T-helper 1 cell (primary cell): ENCODE measurements around the gene KCNQ2.

Experiments
- DNase-seq, 5 donors: peaks; one replicate each; pipeline ENCODE4 v3.0.0-alpha.2; 2012 to 2020

KCNQ2 gene

DNA sequence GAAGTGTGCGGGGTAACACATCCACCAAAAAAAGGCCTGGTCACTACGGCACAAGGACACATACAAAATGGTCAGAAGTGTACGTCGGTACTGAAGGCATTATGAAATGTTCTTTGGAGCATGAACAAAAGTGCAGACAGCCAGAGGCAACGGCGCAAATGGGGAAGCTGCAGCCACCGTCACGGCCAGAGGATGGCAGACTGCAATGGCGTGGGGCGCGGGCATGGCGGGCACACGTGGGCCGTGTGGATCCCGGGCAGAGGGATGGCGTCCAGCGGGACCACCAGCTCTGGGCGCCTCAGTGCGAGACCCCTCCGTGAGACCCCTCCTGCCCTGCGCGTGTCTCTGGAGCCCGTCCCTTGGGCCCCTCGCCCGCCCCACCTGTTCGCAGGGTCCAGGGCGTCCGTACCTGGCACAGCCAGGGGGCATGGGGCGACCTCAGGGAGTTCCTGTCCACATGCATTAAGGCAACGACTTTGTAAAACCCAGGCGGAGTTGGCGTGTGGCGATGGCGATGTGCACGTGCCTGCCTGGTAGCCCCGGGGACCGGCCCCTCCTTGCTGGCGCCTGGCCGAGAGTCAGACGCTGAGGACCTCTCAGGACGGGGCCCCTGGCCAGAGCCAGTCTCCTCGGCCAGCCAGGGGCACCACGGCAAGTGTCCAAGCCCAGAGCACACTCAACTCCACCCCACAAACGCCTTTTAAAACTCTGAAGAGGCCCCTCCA lies 71.8 kb downstream of the KCNQ2 start:
- DNase-seq = no peak

DNA sequence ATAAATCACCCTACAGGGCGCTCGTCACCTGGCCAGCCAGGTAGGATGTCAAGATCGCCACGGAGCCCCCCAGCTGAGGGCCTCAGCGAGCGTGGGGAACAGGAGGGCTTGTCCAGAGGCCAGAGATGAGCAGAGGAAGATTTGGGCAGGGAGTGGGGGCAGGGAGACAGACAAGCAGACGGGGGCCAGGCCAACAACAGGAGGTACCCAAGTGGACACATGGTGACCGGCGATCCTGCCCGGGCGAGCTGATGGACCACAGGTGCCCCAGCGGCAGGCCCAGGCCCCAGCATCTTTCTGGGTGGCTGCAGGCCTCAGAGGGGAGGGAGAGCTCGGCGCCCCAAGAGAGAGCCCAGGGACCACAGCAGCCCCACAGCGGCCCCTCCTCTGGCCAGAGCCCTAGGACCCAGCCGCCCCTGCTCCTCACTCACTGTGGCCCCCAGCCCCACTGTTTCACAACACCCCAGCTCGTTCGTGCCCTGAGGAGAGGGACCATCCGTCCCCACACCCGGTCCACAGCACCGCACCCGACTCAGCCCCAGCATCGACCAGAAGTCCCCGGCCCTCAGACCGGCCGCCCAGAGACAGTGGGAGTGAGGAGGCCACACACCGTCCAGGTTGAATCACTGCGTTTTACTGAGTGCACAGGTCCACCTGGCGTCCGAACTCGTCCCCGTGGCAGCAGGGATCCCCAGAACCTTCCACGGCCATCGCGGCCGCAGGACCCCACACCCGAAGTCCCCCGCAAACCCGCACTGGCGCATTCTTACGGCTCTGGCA lies 72.7 kb downstream of the KCNQ2 start:
- DNase-seq = no peak

DNA sequence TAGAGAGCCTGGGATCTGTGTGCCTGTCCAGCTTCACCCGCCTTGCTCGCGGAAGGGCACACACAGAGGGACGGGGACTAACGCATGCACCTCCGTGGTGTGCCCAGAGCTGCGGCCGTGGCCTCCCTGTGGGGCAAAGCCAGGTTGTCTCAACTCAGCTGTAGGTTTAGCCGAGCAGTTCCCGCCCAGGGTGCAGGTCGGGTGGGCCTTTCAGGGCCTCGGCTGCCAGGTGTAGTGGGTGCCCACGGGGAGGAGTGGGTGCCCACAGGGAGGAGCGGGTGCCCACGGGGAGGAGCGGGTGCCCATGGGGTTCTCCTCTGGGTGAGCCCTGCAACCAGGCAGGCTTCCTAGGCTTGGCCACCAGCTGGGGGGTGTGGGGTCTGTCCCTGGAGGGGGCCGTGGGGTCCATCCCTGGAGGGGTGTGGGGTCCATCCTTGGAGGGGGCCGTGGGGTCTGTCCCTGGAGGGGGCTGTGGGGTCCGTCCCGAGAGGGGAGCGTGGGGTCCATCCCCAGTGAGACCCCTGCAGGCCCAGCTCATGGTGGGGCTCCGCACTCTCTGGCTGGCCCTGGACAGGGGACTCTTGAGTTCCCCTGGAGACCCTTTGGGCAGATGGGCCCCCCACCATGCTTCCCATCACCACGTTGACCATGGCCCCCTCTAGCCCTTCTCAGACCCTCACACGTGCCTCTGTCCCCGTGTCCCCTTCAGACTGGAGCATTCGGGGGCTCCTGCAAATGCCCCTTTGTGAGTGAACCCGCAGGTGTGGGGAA lies 73.5 kb downstream of the KCNQ2 start:
- DNase-seq = no peak

GRCh38 chr20:63397946-63398450 lies 74.5 kb downstream of the KCNQ2 start:
- DNase-seq = no peak

DNA sequence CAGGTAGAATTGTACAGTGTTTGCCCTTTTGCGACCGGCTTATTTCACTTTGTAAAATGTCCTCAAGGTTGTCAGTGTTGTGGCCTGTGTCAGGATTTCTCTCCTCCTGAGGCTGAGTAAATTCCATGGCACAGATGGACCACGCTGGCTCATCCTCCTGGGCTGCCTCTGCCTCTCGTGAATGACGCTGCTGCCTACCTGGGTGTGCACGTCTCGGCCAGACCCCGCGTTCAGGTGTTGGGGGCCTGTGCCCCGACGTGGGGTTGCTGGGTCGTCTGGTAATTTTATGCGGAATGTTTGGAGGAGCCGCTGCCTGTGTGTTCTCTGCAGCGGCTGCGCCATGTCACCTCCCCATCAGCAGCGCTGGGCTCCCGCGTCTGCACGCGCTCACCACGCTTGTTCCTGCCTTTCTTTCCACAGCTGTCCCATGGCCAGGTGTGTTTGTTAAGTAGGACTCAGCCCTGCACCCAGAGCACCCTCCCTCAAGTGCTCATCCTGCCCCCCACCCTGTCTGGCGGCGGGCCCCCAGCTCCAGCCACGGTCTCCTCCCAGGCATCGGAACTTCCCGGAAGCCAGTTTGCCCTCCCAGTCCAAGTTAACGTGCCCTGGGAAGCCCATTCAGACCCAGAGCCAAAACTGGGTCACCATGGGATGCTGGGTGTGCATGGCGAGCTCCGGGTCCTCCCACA lies 75.2 kb downstream of the KCNQ2 start:
- no peak for DNase-seq

DNA sequence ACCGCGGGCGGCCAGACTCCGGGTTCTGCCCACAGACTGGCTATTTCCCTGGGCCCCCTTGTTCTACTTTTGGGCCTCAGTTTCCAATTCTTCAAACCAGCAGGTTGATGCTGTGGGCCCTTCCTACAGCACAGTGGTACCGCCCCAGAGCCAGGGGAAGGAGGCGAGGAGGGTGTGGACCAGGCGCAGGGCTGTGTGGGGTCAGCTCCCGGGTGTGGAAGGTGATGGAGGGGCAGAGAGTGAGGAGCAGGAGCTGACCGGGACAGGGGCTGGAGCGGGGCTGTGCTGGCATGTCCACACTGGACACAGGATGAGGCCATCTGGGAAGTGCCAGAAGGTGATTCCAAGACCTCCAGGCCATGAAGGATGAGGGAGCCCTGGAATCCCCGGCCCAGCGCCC lies 76.2 kb downstream of the KCNQ2 start:
- DNase-seq = no peak

DNA sequence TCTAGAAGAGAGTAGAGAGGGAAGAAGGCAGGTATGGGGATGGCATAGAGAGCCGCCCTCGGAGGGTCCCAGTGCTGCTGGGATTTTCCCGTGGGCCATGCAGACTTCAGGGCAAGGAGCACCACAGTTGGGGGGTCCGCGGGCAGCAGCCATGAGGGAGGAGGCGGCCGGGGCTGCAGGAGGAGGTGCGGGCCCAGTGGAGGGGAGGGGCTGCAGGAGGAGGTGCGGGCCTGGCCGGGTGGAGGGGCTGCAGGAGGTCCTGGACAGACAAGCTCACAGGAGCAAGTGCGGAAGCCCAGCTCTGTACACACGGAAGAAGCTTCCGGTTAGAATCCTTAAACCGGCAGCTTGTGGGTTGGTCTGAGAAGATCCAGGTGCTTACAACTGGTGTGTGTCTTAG lies 76.7 kb downstream of the KCNQ2 start:
- DNase-seq = no peak

DNA sequence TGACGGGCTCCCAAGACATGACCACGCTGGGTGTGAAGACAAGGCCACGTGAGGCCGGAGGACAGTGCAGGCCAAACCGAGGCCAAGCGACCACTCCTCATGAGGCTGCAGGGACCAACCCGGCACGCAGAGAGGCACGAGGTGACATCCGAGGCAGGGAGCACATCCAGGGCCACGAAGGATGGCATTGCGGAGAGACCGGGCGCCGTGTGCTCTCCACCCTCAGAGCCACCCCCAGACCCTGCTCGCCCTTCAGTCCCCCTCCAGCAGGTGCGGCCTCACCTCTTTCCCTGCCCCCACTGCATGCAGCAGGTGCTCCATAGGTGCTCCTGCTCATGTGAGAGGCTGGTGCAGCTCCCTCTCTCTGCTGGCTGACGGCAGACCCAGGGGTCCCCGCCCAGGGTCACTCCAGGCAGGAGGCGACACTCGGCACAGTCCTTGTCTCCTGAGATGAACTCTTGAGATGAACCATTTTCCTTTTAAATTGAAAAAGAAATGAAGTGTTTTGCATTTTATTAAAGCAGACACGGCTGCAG lies 77.5 kb downstream of the KCNQ2 start:
- DNase-seq = no peak

DNA sequence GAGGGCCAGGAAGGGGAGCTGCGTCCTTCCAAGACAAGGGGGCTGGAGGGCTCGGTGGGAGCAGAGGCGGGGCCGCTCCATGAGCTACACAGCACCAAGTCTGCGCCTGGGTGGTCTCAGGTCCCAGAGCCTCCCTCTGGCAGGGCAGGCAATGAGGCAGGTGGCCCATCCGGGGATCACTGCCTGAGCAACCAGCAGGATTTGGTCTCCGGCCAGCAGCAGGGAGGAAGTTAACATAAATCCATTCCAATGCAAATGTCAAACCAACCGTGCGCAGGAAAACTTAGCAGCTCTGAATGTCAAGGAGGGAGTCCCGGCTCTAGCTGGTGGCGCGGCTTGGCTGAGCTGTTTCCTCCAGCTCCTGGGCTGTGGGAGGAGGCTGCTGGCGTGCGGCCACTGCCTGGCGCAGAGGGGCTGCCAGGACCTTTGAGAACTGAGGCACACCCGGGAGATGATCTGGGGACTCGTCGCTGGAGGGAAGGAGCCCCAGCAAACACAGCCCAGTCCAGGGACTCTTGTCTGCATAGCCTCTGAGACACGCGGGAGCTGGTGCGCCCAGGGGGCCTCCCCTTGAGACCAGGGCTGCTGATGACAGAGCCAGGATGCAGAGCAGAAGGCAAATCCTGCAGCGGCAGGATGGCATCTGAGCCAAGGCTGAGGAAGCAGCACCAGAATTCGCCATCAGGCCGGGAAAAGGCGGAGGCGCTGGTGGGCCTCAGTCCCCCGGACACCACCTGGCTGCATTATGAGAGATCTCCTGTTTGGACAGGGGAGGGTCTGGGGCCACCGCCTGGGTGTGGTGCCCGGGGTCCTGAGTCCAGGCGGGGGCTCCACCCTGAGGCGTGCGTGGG lies 78.2 kb downstream of the KCNQ2 start:
- DNase-seq = no peak

DNA sequence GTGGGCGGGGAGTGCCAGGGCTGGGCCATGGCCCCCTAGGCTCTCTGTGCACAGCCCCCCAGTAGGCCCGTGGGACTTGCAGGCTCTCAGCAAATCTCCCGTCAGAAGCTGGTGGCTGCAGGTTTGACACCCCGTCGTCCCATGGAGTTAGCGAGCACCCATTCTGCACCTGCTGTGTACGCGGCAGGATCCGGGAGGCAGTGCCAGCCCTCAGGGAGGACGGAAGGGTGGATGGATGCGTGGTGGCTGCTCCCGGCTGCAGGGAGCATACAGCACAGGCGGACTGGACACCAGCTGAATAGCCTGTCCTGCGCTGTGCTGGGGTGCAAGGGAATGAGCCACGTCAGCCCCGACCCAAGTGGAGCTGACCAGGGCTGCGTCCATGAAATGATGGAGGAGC lies 78.9 kb downstream of the KCNQ2 start:
- no peak for DNase-seq

- DNase-seq = no peak
Observed at GRCh38 chr20:63392465-63393365, 79.7 kb downstream of the KCNQ2 start.

GRCh38 chr20:63387917-63388316 lies 84.5 kb downstream of the KCNQ2 start:
- no peak for DNase-seq

DNA sequence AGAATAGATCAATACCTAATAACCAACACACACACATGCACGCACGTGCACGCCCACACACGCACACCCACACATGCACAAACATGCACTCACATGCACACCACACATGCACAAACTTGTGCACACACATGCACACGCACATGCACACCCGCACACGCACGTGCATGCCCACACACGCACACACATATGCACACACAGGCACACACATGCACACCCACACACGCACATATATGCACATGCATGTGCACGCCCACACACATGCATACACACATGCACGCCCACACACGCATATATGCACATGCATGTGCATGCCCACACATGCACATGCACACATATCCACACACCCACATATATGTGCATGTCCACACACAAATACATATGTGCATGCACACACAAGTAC lies 85.1 kb downstream of the KCNQ2 start:
- DNase-seq = no peak

DNA sequence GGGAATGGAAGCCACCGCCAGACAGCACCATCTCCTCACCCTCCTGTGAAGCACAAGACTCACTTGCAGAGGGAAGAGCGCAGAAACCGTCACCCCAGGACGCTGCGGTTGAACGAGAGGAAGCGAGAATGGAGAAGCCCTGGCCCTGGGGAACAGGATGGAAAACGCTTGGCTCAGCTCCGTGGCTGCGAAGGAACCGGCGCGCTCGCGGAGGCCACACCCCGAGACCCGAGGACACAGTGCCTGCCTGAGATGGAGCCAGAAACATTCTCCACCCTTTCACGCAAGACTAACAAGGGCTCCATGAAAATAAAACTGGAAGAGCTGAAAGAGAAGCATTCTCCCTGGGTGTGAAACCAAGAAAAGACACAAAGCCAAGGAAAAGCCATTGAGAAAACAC lies 86.0 kb downstream of the KCNQ2 start:
- no peak for DNase-seq

DNA sequence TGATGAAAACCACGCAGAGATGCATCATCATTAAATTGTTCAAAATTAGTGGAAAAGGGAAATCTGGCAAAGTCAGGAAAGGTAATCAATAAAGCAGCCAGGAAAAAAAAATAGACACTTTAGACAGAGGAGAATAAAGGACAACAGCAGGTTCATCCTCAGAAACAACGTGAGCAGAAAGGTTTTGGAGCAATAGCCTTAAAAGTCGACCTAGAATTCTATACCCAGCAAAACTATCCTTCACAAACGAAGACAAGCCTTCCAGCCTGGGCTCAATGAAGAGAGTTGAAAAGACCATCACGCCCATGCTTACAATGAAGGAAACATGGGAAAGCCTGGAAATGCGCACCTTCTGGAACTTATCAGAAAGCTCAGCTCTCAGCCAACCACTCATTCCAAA lies 86.6 kb downstream of the KCNQ2 start:
- no peak for DNase-seq

DNA sequence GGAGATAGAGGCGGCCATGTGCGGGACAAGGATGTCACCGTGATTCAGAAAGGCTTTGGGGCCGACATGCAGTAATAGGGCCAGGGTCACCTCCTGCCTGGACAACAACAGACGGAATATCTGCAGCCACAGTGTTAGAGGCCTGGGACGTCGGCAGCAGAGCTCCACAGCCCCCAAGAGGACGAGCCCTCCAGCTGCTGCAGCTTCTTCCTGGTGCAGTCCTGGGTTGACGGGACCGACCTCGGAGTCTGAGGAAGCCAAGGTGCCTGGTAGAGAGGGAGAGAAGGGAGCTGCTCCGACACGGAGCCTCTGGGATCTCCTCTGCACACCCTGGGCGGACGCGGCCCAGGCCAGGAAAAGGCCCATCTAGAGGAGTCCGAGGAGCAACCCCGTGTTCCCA lies 88.1 kb downstream of the KCNQ2 start:
- DNase-seq = no peak

DNA sequence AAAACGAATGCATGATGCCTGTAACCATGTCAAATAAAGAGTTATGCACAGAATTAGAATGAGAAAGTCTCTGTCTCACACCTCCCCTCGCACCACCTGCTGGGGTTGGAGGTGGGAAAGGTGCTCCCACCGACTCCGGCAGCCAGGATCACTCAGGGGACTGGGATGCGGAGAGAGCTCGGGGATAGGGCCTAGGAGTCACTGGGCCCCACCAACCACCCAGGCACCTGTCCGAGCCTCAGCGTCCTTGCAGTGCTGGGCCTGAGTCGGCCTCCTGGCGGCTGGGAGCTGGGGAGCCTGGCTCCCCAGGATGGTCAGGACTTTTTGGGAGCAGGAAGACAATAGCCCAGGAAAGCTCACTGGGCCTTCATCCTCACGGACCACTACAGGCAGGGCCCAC lies 88.9 kb downstream of the KCNQ2 start:
- DNase-seq = no peak

GRCh38 chr20:63382551-63383300 lies 89.7 kb downstream of the KCNQ2 start:
- no peak for DNase-seq

- DNase-seq = peak in 2 of 5 donors; percentile 21 to 23
Observed at GRCh38 chr20:63381781-63382431, 90.5 kb downstream of the KCNQ2 start.
